Measurements from ENCODE around the gene SCFD2. TPM values are rescaled to one million over a fixed set of nuclear protein-coding genes. Genes with fewer than 3 reads are reported as not detected.
"Not testable (repeated sequence)": the region's sequence is repeated elsewhere in the genome, so short reads cannot be mapped to it uniquely, and the experiment has no call there.

The SCFD2 gene
- total RNA-seq, 1 donor from 2014 or later = 29.9 TPM

DNA sequence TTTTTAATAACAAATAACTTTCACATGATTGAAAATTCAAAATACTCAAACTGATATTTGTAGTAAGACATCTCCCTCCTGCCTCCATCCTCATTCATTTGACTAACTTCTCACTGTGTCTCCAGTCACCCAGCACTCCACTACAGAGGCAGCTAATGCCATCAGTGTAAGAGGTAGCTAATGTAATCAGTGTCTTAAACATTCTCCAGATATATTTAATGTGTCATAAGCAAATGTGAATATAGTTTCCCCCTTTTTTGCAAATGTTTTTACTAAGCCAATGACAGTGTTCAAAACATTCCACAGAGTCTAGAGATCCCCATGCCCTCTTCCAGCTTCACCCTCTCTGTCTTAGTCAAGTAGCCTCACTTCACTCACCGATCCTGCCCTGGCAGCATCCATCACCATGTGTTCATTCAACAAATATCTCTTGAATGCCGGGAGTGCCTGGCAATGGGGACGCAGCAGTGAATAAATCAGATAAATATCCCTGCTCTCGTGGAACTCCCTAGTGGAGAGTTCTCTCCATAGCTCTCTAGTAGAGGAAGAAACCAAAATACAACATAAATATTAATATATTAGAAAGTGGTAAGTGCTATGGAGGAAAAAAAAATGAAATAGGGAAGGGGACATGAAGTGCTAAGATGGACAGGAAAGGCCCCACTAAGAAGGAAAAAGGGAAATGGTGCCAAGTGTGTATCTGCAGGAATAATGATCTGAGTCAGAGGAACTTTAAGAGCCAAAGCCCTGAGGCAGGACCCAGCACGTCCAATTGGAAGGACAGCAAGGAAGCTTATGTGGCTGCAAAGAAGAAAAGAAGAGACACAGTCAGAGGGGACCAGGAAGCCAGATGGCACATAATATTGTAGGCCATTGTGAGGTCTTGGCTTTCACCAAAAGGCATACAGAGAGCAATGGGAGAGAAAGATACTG, 18.7 kb downstream of the SCFD2 start:
- intact Hi-C loops (cut with micrococcal nuclease) = no loop called here

DNA sequence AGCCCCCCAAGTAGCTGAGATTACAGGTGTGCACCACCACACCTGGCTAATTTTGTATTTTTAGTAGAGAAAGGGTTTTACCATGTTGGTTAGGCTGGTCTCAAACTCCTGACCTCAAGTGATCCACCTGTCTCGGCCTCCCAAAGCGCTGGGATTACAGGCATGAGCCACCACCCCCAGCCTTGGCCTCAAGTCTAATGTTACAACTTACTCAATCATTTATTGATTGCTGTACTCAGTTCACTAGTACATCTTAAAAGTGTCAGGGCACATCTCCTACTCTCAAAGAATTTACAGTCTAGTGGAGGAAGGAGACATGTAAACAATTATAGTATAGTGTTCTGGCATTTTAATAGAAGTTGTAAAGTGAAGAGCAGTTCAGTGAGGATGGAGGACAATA, 19.5 kb downstream of the SCFD2 start:
- intact Hi-C loops (cut with micrococcal nuclease) = not testable (repeated sequence)

- intact Hi-C loops (cut with micrococcal nuclease) = not testable (repeated sequence)
Observed at GRCh38 chr4:53340145-53340544, 25.7 kb downstream of the SCFD2 start.

DNA sequence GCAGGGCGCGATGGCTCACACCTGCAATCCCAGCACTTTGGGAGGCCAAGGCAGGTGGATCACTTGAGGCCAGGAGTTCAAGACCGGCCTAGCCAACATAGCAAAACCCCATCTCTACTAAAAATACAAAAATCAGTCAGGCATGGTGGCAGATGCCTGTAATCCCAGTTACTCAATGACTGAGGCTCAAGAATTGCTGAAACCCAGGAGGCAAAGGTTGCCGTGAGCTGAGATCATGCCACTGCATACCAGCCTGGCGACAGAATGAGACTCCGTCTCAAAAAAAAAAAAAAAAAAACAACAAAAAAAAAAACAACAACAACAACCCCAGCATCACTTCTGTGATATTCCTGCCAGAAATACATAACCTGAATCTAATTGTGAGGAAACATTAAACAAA, 30.9 kb downstream of the SCFD2 start:
- intact Hi-C loops (cut with micrococcal nuclease) = not testable (repeated sequence)

DNA sequence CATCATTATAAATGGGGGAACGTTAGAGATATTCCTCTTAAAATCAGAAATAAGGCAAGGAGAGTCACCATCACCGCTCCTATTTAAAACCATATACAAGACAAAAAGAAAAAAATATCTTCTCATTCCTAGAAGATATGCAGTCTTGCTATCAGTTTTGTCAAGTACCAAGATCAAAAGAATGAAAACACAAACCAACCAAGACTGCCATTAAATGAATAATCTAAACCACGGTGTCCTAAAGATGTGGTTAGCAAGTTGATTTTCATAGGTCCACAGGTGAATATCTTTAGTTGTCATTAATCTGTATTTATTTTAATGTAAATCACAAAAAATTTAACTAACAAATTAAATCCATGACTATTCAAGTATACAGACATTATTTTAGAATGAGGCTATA, 39.3 kb downstream of the SCFD2 start:
- intact Hi-C loops (cut with micrococcal nuclease) = no loop called here

DNA sequence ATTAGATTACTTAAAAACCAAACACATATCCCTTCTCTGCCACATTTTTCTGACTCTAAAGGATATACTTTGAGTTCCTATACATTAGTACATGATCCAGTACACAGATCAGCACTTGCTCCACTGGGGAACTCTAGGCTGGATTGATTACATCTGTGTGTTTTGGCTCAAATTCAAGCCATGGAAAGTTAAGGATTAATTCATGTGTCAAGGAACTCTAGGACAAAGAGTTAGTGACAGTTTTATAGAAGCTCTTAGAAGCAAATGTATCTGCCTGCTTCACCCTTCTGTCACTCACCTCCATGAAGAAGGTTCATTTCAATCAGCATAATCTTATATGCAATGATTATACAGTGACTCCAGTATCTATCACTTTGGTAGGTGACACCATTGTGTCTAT, 43.2 kb downstream of the SCFD2 start:
- intact Hi-C loops (cut with micrococcal nuclease) = no loop called here

DNA sequence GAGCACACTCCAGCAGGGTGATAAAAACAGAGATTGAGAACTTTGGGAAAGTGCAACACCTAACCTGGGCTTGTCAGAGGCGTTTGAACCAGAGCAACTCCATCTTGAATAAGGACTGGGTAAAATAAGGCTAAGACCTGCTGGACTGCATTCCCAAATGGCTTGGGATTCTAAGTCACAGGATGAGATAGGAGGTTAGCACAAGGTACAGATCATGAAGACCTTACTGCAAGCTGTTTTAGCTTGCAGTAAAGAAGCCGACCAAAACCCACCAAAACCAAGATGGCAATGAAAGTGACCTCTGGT, 43.9 kb downstream of the SCFD2 start:
- intact Hi-C loops (cut with micrococcal nuclease) = no loop called here

GRCh38 chr4:53321151-53321983, 44.5 kb downstream of the SCFD2 start:
- intact Hi-C loops (cut with micrococcal nuclease) = no loop called here

DNA sequence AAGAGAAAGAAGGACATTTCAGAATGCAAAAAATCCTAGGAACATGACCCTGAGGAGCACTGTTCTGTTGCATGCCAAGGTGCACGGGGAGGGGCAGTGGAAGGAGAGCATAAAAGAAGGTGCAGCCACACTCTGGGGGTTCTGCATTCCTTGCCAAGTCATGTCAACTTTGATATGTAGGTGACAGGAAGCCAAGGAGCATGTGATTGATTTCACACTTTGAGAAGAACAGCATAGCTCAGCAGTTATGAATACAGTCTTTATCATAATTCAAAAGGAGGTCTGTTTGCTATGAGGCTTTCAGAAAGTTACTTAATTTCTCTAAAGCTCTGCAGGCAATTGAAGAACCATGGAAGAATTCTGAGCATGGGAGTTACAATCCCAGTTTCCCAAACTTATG, 50.6 kb downstream of the SCFD2 start:
- intact Hi-C loops (cut with micrococcal nuclease) = no loop called here

DNA sequence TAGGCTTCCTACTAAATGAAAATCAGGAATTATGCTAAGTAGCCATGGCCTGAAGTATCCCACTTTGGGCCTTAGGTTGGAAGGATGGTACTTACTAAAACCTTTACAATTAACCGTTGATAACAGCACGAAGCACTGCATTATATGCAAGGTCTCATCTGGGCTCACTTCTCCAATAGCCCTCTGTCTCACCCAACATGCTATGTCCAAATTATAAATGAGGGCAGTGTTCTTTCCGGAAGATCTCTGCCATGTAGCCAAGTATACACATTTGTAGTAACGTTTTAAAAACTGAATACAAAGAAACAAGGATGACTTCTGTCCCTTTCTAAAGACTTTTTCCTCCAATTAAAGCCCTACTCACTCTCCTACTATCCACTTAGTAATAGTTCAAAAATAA, 51.6 kb downstream of the SCFD2 start:
- intact Hi-C loops (cut with micrococcal nuclease) = no loop called here

- intact Hi-C loops (cut with micrococcal nuclease) = no loop called here
Observed at GRCh38 chr4:53313510-53313909, 52.4 kb downstream of the SCFD2 start.

DNA sequence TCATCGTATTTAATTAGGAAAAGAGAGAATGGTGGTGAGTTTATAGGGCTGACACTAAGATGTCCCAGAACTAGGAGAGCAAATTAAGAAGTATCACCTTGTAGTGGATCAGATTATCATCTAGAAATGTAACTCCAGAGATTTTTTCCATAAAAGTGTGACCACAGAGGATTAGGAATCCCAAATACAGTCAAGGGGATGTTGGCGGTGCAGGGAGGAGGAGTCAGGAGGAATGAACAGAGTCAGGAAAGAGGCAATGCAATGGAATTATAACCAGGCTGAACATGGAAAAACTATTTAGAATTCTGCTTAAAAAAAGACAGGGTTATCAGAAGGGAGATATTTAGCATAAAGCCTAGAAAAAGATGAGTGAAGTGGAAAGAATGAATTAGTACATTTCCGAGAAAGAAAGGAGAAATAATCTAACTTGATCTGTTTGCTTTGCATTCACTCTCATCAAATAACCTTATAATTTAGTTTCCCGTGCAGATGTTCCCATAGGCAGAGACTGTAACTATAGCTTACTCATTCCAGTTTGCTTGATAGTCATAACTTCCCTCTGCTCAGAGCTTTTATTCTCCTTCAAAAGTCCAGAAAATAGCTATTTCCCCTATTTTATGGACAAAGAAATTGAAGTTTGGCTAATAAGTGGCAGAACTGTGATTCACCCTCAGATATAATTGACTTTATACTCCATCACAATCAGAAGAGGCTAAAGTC, 56.4 kb downstream of the SCFD2 start:
- intact Hi-C loops (cut with micrococcal nuclease) = no loop called here

DNA sequence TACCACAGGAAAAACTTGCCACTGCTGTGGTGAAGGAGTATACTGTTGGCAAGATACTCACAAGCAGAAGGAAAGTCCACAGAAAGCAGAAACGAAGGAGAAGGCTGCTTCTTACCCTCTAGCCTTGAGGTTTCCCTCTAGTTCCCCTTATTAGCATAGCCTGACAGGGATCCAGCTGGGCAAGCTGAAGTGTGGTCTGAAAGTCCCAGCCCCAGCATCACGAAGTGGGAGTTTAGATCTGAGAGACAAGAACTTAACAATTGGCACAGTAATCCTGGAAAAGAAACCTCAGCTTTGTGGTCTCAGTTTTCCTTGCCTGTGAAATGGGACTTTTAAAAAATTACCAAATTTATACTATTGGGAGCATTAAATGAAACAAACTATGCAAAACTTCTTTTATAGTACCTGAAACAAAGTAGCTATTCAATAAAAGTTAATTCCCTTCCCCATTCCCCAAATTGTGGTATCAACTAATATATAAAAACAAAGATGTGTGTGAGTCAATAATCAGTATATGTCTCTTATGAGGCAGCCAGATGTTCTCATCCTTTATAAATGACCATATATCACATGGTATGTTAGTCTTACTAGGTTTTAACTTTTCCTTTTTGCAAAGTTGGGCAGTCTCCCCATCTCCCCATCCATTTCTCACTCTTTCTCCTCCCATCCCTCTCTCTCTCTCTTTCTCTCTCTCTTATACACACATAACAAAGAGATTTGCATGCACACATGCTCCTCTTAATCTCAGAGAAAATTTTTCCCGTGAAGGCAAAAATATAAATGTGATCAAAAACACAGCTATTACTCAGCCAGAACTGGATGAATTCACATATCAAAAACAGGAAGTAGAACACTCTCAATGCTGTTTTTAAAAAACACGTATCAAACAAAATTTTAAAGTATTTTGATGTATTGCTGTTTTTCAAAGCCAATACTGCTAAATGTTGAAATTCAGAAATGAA, 57.8 kb downstream of the SCFD2 start:
- intact Hi-C loops (cut with micrococcal nuclease) = no loop called here

- intact Hi-C loops (cut with micrococcal nuclease) = no loop called here
Observed at GRCh38 chr4:53307210-53307609, 58.7 kb downstream of the SCFD2 start.

DNA sequence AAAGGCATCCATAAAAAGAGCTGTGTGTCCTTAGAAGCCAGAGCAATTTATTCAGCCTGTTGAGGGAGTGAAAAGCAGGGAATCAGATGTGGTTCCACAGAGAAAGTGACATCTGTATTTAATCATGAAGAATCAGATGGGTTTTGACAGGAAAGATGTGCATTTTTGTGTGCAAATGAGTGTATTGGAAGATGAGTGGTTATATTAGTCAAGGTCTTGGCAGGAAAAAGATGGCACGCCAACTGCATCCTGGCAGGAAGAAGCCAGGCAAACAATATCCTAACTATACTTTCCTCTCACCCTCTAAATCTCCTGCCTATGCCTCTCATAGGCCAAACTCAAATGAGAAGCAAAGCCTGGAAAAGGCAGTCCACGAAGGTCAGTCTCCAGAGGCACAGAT, 59.1 kb downstream of the SCFD2 start:
- intact Hi-C loops (cut with micrococcal nuclease) = no loop called here

DNA sequence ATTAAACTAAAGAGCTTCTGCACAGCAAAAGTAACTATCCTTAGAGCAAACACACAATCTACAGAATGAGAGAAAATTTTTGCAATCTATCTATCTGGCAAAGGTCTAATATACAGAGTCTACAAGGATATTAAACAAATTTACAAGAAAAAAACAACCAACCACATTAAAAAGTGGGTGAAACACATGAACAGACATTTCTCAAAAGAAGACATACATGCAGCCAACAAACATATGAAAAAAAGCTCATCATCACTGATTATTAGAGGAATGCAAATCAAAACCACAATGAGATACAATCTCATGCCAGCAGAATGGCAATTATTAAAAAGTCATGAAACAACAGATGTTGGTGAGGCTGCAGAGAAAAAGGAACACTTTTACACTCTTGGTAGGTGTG, 73.7 kb downstream of the SCFD2 start:
- intact Hi-C loops (cut with micrococcal nuclease) = not testable (repeated sequence)

GRCh38 chr4:53281438-53281837, 84.4 kb downstream of the SCFD2 start:
- intact Hi-C loops (cut with micrococcal nuclease) = no loop called here

- intact Hi-C loops (cut with micrococcal nuclease) = no loop called here
Observed at GRCh38 chr4:53280846-53281245, 85.0 kb downstream of the SCFD2 start.

GRCh38 chr4:53274609-53275268, 91.1 kb downstream of the SCFD2 start:
- intact Hi-C loops (cut with micrococcal nuclease) = no loop called here

GRCh38 chr4:53273726-53274125, 92.1 kb downstream of the SCFD2 start:
- intact Hi-C loops (cut with micrococcal nuclease) = no loop called here
